ENCODE measurements around the gene SCT. TPM values are rescaled to one million over a fixed set of nuclear protein-coding genes. Genes with fewer than 3 reads are reported as not detected.

SCT gene
- total RNA-seq, 1 experiment from 2014 or later, result not detected

DNA sequence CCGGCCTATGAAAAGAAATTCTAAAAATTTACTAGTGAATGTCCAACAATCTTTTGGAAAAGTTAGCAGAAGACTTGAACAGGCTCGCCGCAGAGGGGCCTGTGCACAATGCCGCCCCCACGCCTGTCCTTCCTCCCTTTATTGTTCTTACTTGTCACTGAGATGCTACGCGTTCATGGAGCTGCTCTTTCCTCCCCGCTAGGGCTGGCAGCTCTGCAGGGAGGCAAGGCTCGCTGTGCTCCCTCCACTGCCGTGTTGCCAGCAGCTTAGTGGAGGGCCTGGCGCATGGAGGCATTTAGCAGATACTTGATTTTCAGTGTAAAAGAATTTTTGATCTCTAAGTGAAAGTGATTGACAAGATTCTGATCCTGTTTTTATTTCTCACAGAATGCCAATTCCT lies 36.0 kb downstream of the SCT start:
- no peaks in the 10 kb centered on the region for H3K4me1 Mint-ChIP-seq (ENCODE audit: insufficient read depth, unreplicated experiment)
- no peak for DNase-seq (ENCODE audit: unreplicated experiment)
- no peak overlapping the region for H3K4me3 Mint-ChIP-seq (ENCODE audit: unreplicated experiment)
- ChIA-PET POLR2A (interaction anchor here (0.8 kb wide), 1 partner anchor 14 kb away, joined by 3 read pairs; no protein-coding TSS in a partner anchor), CTCF (no interaction called here)
- no peaks in the 10 kb centered on the region for H3K9me3 Mint-ChIP-seq (ENCODE audit: unreplicated experiment)
- H3K27me3 Mint-ChIP-seq (ENCODE audit: insufficient read depth, unreplicated experiment), result no peaks in the 10 kb centered on the region
- BruUV-seq (replicated peaks), result no TSS peak
- H3K27ac Mint-ChIP-seq (ENCODE audit: low read depth, unreplicated experiment), result no peak overlapping the region
- TF ChIP-seq, protein P1, sequence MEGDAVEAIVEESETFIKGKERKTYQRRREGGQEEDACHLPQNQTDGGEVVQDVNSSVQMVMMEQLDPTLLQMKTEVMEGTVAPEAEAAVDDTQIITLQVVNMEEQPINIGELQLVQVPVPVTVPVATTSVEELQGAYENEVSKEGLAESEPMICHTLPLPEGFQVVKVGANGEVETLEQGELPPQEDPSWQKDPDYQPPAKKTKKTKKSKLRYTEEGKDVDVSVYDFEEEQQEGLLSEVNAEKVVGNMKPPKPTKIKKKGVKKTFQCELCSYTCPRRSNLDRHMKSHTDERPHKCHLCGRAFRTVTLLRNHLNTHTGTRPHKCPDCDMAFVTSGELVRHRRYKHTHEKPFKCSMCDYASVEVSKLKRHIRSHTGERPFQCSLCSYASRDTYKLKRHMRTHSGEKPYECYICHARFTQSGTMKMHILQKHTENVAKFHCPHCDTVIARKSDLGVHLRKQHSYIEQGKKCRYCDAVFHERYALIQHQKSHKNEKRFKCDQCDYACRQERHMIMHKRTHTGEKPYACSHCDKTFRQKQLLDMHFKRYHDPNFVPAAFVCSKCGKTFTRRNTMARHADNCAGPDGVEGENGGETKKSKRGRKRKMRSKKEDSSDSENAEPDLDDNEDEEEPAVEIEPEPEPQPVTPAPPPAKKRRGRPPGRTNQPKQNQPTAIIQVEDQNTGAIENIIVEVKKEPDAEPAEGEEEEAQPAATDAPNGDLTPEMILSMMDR (IDR thresholded peaks at IDR 0.05; ENCODE audit: unreplicated experiment), result no peak
- intact Hi-C loops (cut with micrococcal nuclease), result no loop called here
- peaks cover 82% of the 10 kb centered on the region for H3K36me3 Mint-ChIP-seq (ENCODE audit: insufficient read depth, unreplicated experiment)

DNA sequence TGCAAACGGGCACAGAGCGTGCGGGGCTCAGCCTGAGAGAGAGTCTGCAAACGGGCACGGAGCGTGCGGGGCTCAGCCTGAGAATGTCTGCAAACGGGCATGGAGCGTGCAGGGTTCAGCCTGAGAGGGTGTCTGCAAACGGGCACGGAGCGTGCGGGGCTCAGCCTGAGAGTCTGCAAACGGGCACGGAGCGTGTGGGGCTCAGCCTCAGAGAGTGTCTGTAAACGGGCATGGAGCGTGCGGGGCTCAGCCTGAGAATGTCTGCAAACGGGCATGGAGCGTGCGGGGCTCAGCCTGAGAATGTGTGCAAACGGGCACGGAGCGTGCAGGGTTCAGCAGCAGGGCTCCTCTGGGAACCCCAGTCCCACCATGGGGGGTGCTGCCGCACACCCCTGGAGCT lies 37.2 kb downstream of the SCT start:
- no peak overlapping the region for H3K27ac Mint-ChIP-seq (ENCODE audit: low read depth, unreplicated experiment)
- CTCF ChIA-PET, result no interaction called here
- no peaks in the 10 kb centered on the region for H3K4me1 Mint-ChIP-seq (ENCODE audit: insufficient read depth, unreplicated experiment)
- TF ChIP-seq, protein P1 (IDR thresholded peaks at IDR 0.05; ENCODE audit: unreplicated experiment), result no peak
- H3K9me3 Mint-ChIP-seq (ENCODE audit: unreplicated experiment), result no peaks in the 10 kb centered on the region
- POLR2A ChIA-PET, result no interaction called here
- intact Hi-C loops (cut with micrococcal nuclease), result no loop called here
- H3K27me3 Mint-ChIP-seq (ENCODE audit: insufficient read depth, unreplicated experiment), result no peaks in the 10 kb centered on the region
- BruUV-seq (replicated peaks), result no TSS peak
- no peak overlapping the region for H3K4me3 Mint-ChIP-seq (ENCODE audit: unreplicated experiment)
- peaks cover 76% of the 10 kb centered on the region for H3K36me3 Mint-ChIP-seq (ENCODE audit: insufficient read depth, unreplicated experiment)
- DNase-seq (ENCODE audit: unreplicated experiment), result no peak

DNA sequence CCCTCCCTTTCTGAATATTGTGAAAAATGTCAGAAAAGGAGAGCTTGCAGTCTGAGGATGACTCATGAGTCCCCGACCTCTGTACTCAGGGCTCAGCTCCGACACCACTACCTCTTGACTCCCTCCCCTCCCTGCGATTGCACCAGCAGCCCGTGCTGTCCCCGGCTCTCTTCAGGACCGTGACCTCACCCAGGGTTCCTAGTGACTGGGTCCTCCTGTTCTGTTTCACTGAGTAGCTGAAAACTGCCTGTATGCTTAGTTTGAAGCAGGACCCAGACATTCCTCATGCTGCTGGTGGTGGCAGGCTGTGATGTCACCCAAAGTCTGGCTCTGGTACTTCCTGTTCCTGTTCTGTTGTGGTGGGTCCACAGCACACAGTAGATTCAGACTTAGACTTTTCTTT lies 39.0 kb downstream of the SCT start:
- Mint-ChIP-seq H3K9me3 (ENCODE audit: unreplicated experiment) (no peaks in the 10 kb centered on the region), H3K27ac (ENCODE audit: low read depth, unreplicated experiment) (no peak overlapping the region), H3K4me1 (ENCODE audit: insufficient read depth, unreplicated experiment) (no peaks in the 10 kb centered on the region), H3K27me3 (ENCODE audit: insufficient read depth, unreplicated experiment) (no peaks in the 10 kb centered on the region), H3K4me3 (ENCODE audit: unreplicated experiment) (no peak overlapping the region), H3K36me3 (ENCODE audit: insufficient read depth, unreplicated experiment) (peaks cover 75% of the 10 kb centered on the region)
- TF ChIP-seq, protein P1 (IDR thresholded peaks at IDR 0.05; ENCODE audit: unreplicated experiment), result no peak
- peak; percentile 73 for DNase-seq (ENCODE audit: unreplicated experiment)
- ChIA-PET CTCF (interaction anchor here (0.6 kb wide), 1 partner anchor 225 kb away, joined by 3 read pairs; no protein-coding TSS in a partner anchor), POLR2A (interaction anchor here (1.2 to 1.8 kb wide), 2 partner anchors 11 to 12 kb away, joined by 3 to 7 read pairs; no protein-coding TSS in a partner anchor)
- intact Hi-C loops (cut with micrococcal nuclease), result no loop called here
- no TSS peak for BruUV-seq (replicated peaks)

DNA sequence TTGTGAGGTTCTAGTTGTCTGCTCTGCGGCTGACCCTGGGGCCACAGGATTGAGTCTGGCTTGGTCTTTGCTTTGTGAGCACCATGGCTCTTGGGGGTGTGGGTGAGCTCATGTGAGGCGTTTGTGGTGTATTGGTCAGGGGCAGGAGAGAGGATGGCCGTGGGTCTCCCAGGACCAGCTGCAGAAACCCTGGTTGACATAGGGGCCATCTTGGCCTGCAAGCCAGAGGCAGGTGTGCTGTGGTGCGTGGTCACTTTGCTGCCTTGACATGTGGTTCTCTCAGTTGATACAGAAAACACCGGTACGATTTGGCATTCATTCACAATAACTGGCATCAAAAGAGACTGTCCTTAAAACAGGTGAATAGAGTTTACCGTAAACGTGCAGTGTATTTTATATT lies 39.4 kb downstream of the SCT start:
- Mint-ChIP-seq H3K27me3 (ENCODE audit: insufficient read depth, unreplicated experiment) (no peaks in the 10 kb centered on the region), H3K4me1 (ENCODE audit: insufficient read depth, unreplicated experiment) (no peaks in the 10 kb centered on the region), H3K27ac (ENCODE audit: low read depth, unreplicated experiment) (no peak overlapping the region), H3K4me3 (ENCODE audit: unreplicated experiment) (no peak overlapping the region), H3K36me3 (ENCODE audit: insufficient read depth, unreplicated experiment) (peaks cover 75% of the 10 kb centered on the region), H3K9me3 (ENCODE audit: unreplicated experiment) (no peaks in the 10 kb centered on the region)
- intact Hi-C loops (cut with micrococcal nuclease), result no loop called here
- DNase-seq (ENCODE audit: unreplicated experiment), result no peak
- TF ChIP-seq, protein P1 (IDR thresholded peaks at IDR 0.05; ENCODE audit: unreplicated experiment), result no peak
- ChIA-PET CTCF (interaction anchor here (0.6 kb wide), 1 partner anchor 225 kb away, joined by 3 read pairs; no protein-coding TSS in a partner anchor), POLR2A (no interaction called here)
- BruUV-seq (replicated peaks), result no TSS peak
